KOPT-K1 (cell line): ENCODE data around the gene SPINDOC.

Experiments used
- H3K27ac ChIP-seq: fragments of 200-600 bp; sonication (generic); 2 replicates; pipeline ENCODE4 v1.5.1; 2016; ENCODE audit warnings: antibody characterized with exemption, mild to moderate bottlenecking, low read depth, low read length; ENCODE audit not compliant: poor library complexity, severe bottlenecking
- H3K36me3 ChIP-seq: fragments of 200-600 bp; sonication (generic); 2 replicates; pipeline ENCODE4 v1.5.1; 2017; ENCODE audit warnings: antibody characterized with exemption, mild to moderate bottlenecking, low read length, moderate library complexity; ENCODE audit not compliant: insufficient read depth
- H3K9me3 ChIP-seq: fragments of 200-600 bp; sonication (generic); 2 replicates; pipeline ENCODE4 v1.5.1; 2017; ENCODE audit warnings: antibody characterized with exemption, low read length, mild to moderate bottlenecking; ENCODE audit not compliant: insufficient read depth, poor library complexity, severe bottlenecking

Gene SPINDOC

GRCh38 chr11:63837027-63837688, 23.9 kb downstream of the SPINDOC start:
- H3K36me3 ChIP-seq: peaks cover 9% of the 10 kb centered on the region
- H3K27ac ChIP-seq: no peak overlapping the region
- H3K9me3 ChIP-seq: no peaks in the 10 kb centered on the region

GRCh38 chr11:63837739-63838138, 24.5 kb downstream of the SPINDOC start:
- Histone ChIP-seq H3K27ac (peak overlapping the region; percentile 55), H3K36me3 (peaks cover 15% of the 10 kb centered on the region), H3K9me3 (no peaks in the 10 kb centered on the region)

- no peaks in the 10 kb centered on the region for H3K9me3 ChIP-seq
- peaks cover 19% of the 10 kb centered on the region for H3K36me3 ChIP-seq
- peak overlapping the region; percentile 55 for H3K27ac ChIP-seq
These were observed 25.0 kb downstream of the SPINDOC start for GRCh38 chr11:63838150-63838677.

GRCh38 chr11:63838678-63839507, 25.6 kb downstream of the SPINDOC start, which contains the start of gene MARK2:
Gene MARK2, plus strand, starts transcription at chr11:63839110. Its CDS starts 397 bp downstream, at chr11:63839507.
- Histone ChIP-seq H3K36me3 (peaks cover 26% of the 10 kb centered on the region), H3K9me3 (no peaks in the 10 kb centered on the region), H3K27ac (peak within 1 kb of the TSS; percentile 72)

- Histone ChIP-seq H3K36me3 (peaks cover 35% of the 10 kb centered on the region), H3K9me3 (no peaks in the 10 kb centered on the region), H3K27ac (peak overlapping the region; percentile 72)
These were observed 26.5 kb downstream of the SPINDOC start for GRCh38 chr11:63839508-63840355.

GRCh38 chr11:63840356-63841060, 27.3 kb downstream of the SPINDOC start:
- peaks cover 42% of the 10 kb centered on the region for H3K36me3 ChIP-seq
- H3K9me3 ChIP-seq: no peaks in the 10 kb centered on the region
- peak overlapping the region; percentile 72 for H3K27ac ChIP-seq

- no peaks in the 10 kb centered on the region for H3K9me3 ChIP-seq
- H3K27ac ChIP-seq: peak overlapping the region; percentile 72
These were observed 28.3 kb downstream of the SPINDOC start for GRCh38 chr11:63841554-63841953.

GRCh38 chr11:63843041-63843440, 29.8 kb downstream of the SPINDOC start:
- peaks cover 60% of the 10 kb centered on the region for H3K36me3 ChIP-seq
- H3K27ac ChIP-seq: peak overlapping the region; percentile 10
- no peaks in the 10 kb centered on the region for H3K9me3 ChIP-seq

More at GRCh38 chr11:63841554-63841953, 28.3 kb downstream of the SPINDOC start:
- peaks cover 51% of the 10 kb centered on the region for H3K36me3 ChIP-seq

- Histone ChIP-seq H3K36me3 (peaks cover 65% of the 10 kb centered on the region), H3K9me3 (no peaks in the 10 kb centered on the region), H3K27ac (no peak overlapping the region)
These were observed 31.6 kb downstream of the SPINDOC start for GRCh38 chr11:63844836-63845235.

GRCh38 chr11:63845303-63845702, 32.0 kb downstream of the SPINDOC start:
- Histone ChIP-seq H3K36me3 (peaks cover 65% of the 10 kb centered on the region), H3K27ac (no peak overlapping the region), H3K9me3 (no peaks in the 10 kb centered on the region)

- no peak overlapping the region for H3K27ac ChIP-seq
- H3K9me3 ChIP-seq: no peaks in the 10 kb centered on the region
- peaks cover 65% of the 10 kb centered on the region for H3K36me3 ChIP-seq
These were observed 32.7 kb downstream of the SPINDOC start for GRCh38 chr11:63845911-63846310.

GRCh38 chr11:63846897-63847296, 33.6 kb downstream of the SPINDOC start:
- peaks cover 63% of the 10 kb centered on the region for H3K36me3 ChIP-seq
- no peak overlapping the region for H3K27ac ChIP-seq
- no peaks in the 10 kb centered on the region for H3K9me3 ChIP-seq

GRCh38 chr11:63847363-63847762, 34.1 kb downstream of the SPINDOC start:
- no peak overlapping the region for H3K27ac ChIP-seq
- H3K36me3 ChIP-seq: peaks cover 60% of the 10 kb centered on the region
- no peaks in the 10 kb centered on the region for H3K9me3 ChIP-seq

- Histone ChIP-seq H3K9me3 (no peaks in the 10 kb centered on the region), H3K27ac (no peak overlapping the region), H3K36me3 (peaks cover 50% of the 10 kb centered on the region)
These were observed 36.4 kb downstream of the SPINDOC start for GRCh38 chr11:63849691-63850090.
